ENCODE measurements around the gene PUM1.
A peak's percentile ranks its signal among the peaks of the same experiment; 100 is the strongest.

The PUM1 gene

DNA sequence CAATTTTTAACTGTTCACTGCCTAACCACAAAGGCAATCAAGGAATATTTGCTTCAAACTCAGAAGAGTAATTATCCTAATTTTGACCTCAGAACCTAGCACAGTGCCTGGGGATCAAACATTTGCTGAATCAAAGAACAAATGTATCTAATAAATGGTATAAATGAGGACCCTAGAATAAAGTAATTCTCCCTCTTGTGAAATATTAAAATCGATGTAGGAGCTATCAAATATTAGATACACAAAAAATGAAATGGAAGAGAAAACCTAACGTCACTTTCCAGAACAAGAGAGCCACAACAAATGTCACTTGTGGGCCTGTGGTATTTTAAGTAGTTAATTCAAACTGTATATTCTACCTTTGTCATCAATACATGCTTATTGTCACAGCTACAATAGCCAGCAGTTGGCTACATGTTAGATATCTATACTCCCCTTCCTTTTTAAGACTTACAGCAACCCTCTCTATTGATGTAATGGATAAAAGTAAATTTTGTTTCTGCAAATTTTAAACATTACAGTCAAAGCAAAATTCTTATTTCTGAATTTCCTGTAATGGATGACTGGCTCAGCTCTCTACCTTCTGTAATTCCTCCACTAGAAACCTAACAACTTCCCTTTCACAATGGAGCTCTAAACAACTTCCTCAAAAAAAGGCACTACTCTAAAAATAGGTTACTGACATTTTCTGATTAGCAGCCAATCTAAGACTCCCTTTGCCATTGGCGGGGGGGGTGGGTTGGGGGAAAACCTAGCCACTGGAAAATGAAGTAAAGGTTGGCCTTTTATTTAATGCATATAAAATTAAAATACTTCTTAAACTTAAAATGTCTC, 37.6 kb downstream of the PUM1 start:
- DNase-seq (ENCODE audit: low read depth), result no peak

DNA sequence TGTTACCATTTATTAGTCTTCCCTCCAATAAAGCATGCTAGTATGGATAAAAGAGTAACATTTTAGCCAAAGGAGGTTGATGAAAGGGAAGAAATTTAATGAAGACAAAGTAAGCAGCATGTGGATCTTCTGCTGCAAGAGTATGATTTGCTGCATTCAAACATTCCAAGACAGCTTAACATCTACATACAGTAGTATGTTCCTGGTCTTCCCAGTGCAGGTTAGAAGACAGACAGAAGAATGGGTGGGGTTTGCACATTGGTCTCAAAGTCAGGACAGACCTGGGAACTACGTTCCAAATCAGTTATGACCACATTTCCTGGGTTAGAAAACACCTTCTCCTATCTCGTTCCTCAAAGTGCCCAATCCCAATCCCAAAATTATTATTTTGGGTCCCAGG, 43.3 kb downstream of the PUM1 start:
- DNase-seq (ENCODE audit: low read depth), result no peak

DNA sequence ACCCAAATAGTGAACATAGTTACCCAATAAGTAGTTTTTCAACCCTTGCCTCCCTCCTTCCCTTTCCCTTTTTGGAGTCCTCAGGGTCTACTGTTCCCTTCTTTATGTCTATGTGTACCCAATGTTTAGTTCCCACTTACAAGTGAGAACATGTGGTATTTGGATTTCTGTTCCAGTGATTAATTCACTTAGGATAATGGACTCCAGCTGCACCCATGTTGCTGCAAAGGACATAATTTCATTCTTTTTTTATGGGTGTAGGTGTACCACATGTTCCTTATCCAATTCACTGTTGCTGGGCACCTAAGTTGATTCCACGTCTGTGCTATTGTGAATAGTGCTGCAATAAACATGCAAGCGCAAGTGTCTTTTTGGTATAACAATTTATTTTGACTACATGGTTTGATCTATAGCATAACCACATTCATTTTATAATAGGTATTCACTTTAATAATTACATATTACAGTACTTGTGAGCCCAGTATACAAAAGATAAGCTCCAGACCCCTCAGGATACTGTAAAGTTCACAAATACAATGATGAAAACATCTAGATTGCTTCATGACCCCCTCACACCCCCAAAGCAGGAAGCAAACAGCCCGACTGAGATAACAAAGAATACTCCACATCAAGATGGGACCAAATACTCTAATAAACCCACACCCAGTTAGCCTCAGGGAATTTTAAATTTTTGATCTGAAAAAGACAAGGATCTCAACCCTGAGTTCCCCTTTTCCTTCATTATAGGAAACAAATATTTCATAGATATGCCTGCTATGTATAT, 45.3 kb downstream of the PUM1 start:
- no peak for DNase-seq (ENCODE audit: low read depth)

GRCh38 chr1:31019401-31019800, 46.1 kb downstream of the PUM1 start:
- DNase-seq (ENCODE audit: low read depth), result no peak

GRCh38 chr1:31016868-31017267, 48.6 kb downstream of the PUM1 start:
- no peak for DNase-seq (ENCODE audit: low read depth)

GRCh38 chr1:31013187-31013864, 52.2 kb downstream of the PUM1 start:
- DNase-seq (ENCODE audit: low read depth), result no peak

GRCh38 chr1:31012210-31012924, 53.1 kb downstream of the PUM1 start:
- no peak for DNase-seq (ENCODE audit: low read depth)

DNA sequence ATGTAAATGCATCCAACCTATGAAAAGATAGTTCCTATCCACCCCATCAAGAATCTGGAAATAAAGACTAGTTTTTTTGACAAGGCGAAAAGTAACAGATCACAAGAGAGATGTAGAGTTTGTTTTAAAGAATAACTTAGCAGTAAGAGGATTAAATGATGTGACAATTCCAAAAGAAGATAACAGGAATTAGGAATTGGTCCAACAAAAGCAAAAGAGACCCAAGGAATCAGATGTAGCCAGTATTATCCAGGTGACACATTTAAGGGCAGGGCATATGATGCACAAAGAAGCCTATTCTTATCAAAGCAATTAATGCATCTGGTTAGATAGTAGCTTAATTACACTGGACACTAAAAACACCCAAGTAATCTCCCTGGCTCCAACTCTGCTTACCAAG, 53.8 kb downstream of the PUM1 start:
- no peak for DNase-seq (ENCODE audit: low read depth)

- DNase-seq (ENCODE audit: low read depth), result peak; percentile 8
Observed at GRCh38 chr1:31010086-31010989, 55.2 kb downstream of the PUM1 start.

DNA sequence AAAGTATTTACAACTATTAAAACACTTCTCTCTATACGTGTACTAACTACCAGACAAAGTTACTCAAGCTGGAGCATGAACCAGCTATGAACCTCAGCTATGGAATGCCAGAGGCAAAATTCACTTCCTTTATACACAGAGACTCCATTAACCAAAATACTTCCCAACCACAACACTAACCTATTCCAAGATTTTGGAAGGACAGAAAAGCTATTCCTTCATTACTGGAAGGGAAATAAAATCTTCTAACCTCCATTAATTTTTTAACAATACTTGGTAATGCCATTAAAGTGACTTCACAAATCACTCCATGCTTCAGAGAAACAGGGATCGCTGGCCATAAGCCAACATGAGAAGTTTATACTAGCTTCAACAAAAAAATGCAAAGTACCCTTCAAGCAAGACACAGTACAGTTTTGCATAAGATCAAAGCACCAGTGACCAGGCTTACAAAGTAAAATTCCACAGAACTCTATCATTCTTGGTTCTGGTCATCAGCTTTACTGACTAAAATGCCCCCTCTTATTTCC, 58.0 kb downstream of the PUM1 start:
- DNase-seq (ENCODE audit: low read depth), result no peak

DNA sequence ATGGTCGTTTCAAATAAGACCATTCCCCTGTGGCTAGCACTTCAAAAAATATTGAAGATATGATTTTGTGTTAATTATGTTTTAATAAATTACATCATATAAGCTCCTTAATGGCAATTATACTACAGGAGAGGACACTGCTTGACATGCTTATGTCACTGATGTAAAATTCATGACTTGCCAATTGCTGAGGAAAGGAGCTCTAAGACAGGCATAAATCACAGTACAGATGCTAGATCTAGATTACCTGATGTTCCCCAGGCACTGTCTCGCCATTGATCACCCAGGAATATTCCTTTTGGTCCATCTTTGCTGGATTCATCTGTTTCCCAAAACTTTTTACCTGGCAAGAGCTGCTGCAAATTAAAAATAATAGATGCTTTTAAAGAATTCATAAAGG, 58.8 kb downstream of the PUM1 start:
- no peak for DNase-seq (ENCODE audit: low read depth)

GRCh38 chr1:31005617-31006166, 59.8 kb downstream of the PUM1 start:
- no peak for DNase-seq (ENCODE audit: low read depth)

GRCh38 chr1:31005198-31005597, 60.3 kb downstream of the PUM1 start:
- DNase-seq (ENCODE audit: low read depth), result no peak

DNA sequence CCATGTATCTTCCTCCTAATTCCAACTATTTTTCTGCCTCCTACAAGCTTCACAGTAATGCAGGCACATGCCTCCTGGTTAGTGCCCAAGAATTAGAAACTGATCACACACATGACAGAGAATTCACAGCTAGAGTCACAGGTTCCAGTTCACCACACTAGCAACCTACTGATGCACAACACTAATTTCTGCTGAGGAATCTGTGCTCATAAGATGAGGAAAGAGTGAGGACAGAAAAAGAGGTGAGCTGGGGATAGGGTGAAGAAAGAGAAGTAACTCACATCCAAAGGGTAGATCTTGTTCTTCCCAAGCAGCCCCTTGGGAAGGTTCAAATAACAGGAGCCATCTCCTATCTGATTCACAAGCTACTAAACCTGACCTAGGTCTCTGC, 61.3 kb downstream of the PUM1 start:
- no peak for DNase-seq (ENCODE audit: low read depth)

GRCh38 chr1:31003613-31004230, 61.8 kb downstream of the PUM1 start:
- no peak for DNase-seq (ENCODE audit: low read depth)

- no peak for DNase-seq (ENCODE audit: low read depth)
Observed at GRCh38 chr1:31000301-31000700, 65.2 kb downstream of the PUM1 start.

DNA sequence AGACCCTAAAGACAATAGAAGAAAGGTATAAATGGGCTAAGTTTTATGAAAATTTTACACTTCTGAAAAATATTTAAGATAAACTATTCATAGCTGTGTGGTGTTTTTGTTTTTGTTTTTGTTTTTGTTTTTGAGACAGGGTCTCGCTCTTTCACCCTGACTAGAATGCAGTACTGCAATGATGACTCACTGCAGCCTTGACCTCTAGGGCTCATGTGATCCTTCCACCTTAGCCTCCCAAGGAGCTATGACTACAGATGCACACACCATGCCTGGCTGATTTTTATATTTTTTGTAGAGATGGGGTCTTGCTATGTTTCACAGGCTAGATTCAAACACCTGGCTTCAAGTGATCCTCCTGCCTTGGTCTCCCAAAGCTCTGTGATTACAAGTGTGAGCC, 66.6 kb downstream of the PUM1 start:
- no peak for DNase-seq (ENCODE audit: low read depth)

DNA sequence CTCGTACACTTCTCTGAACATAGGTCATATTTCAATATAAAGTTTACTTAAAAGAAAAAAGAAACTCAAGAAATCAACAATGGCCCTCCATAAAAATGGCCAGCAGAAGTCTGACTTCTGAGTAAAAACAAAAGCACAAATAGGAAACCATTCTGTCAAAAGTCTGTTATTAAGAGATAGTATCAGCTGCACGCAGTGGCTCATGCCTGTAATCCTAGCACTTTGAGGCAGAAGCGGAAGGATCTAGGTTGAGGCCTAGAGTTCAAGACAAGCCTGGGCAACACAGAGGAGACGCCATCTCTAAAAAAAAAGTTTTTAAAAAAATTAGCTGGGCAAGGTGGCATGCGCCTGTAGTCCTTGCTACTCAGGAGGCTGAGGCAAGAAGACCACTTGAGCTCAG, 67.3 kb downstream of the PUM1 start:
- no peak for DNase-seq (ENCODE audit: low read depth)

DNA sequence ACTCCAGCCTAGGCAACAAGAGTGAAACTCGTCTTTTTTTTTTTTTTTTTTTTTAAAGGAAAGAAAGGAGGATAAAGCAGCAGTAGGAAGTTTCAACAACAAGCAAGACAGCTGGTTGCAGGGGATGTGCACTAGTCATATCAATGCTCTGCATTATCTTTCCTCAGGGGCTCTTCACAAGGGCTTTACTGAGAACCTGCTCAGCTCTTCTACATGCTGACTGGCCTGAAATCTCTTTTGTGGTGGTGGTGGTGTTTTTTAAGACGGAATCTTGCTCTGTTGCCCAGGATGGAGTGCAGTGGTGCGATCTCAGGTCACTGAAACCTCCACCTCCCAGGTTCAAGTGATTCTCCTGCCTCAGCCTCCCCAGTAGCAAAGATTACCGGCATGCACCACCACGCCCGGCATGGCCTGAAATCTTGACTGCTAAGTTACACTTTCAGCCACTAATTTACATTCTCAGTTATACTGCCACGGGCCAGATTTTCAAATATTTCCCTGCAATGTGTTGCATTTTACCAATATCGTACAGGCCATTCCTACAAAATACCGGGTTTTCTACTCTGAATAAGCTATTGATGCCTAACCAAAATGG, 68.0 kb downstream of the PUM1 start:
- DNase-seq (ENCODE audit: low read depth), result no peak

Data from stimulated activated CD4-positive, alpha-beta T cell treated with anti-CD3 and anti-CD28 coated beads, Interleukin-2, amount 100 ng/mL, for 4 hours (primary cell).